Measurements from ENCODE around the gene TRIM14.
"Not testable (repeated sequence)": the region's sequence is repeated elsewhere in the genome, so short reads cannot be mapped to it uniquely, and the experiment has no call there.

Gene TRIM14

DNA sequence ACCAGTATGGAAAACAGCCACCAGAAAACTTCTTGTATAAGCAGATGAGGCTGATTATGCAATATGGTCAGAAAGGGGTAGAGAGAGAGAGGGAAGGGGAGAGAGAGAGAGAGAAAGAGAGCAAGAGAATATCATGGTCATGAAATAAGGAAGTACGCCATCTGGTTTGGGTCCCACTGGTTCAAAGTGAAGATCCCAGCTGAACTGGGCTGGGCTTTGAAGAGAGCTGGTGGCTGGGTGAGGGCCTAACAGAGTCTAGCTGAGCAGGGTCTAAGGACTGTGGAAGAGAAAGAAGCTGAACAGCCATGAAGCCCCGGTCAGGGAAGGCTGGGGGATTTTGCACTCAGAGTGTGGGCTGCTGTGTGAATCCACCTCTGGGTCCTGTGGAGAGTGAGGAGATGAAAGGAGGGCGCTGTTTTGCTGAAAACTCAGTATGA, 14.6 kb downstream of the TRIM14 start:
- peak; percentile 98 for DNase-seq

DNA sequence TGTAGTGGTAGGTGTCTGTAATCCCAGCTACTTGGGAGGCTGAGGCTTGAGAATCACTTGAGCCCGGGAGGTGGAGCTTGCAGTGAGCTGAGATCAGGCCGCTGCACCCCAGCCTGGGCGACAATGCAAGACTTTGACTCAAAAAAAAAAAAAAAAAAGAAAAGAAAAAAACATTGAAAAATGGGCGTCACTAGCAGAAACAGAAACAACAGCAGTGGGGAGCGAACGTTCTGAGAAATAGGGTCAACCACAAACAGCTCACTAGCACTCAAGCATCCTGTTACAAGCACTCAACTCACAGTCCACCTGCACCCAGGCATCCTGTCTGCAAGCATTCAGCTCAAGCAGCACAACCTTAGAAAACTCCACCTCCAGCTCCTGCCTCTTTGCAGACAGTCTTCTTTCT, 17.2 kb downstream of the TRIM14 start:
- peak; percentile 89 for DNase-seq

DNA sequence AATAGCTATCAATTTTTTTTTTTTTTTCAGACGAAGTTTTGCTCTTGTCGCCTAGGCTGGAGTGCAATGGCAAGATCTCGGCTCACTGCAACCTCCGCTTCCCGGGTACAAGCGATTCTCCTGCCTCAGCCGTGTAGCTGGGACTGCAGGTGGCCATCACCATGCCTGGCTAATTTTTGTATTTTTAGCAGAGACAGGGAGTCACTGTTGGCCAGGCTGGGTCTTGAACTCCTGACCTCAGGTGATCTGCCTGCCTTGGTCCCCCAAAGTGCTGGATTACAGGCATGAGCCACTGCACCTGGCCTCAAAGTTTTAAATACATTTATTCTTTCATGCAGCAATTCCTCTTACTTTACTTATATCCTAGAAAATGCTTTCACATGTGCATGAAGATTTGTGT, 17.6 kb downstream of the TRIM14 start:
- DNase-seq: no peak

DNA sequence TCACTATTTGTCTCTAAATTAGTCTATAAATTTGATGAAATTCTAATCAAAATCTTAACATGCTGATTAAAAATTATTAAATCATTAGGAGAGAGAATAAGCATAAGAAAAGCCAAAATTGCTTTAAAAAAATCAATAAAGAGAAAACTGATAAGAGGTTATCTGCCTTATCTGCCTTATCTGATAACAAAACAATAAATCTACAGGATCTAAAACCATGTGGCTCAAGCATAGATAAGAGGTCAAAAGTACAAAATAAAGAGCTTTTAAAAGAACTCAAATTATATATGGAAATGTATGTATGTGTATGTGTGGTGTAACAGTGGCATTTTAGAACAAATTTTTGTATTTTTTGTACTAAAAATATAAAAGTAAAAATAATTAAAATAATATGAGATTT, 18.6 kb downstream of the TRIM14 start:
- DNase-seq: no peak

DNA sequence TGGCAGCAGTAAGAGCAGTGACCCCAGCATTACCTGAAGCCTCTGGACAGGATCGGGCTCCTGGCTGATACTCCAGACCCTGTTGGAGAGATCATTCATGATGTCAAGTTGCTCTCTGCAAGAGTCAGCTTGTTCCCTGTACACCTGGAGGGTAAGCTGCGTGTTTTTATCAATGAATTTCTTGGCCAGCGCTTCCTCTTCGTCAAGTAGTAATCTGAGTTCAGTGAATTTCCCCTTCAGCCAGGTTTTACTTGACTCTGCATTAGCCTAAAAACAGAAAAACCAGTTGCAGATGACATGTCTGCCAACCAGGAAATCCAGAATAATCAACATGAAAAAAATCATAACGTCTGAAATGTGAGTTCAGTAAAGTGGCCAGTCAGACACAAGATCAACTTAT, 19.1 kb downstream of the TRIM14 start:
- DNase-seq: no peak

DNA sequence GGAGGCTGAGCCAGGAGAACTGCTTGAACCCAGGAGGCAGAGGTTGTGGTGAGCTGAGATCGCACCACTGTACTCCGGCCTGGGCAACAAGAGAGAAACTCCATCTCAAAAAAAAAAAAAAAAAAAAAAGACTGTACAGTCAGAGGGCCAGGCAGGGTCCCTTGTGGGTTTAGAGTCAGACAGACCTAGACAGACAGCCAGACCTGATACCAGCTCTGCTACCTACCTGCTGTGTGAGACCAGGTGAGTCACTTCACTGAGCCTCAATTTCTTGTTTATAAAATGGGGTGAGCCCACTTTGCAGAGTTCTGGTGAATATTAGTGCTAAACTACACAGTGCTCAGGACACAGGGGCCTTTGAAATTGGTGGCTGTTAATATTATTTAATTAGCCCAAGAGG, 19.7 kb downstream of the TRIM14 start:
- DNase-seq: no peak

DNA sequence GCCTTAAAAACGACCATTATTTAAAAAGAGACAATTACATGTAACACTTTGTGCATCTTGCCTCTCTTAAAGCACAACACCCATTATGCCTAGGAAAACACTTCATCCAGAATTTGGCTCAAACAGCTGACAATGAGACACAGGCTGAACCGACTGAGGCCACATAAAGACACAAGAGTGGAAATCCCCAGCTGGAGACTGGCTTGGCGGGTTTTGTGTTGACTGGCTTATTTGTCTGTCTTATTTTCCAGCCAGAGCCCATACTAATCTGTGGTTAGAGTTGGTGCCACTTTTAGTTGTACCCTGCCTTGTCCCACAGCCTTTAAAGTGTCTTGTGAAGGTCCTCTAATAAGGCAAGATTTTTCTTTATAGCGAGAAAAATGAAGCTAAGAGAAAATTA, 21.2 kb downstream of the TRIM14 start:
- no peak for DNase-seq

DNA sequence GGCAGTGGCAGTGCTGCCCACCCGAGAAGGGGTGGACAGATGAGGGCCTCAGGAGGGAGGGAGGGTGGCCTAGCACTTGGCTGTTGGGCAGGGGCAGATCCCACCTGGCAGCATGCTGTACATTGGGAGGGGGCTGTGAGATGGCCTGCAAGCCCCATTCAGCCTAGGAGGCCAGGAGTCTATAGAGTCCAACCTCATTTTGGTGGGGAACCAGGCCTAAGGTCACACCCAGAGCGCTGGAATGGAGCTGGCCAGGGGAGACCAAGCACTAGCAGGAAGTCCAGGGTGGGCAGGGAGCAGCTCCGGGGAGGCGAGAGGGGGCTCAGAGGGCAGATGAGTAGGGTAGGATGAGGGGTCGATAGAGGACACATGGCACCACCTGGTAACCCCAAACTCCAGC, 22.9 kb downstream of the TRIM14 start:
- no peak for DNase-seq

DNA sequence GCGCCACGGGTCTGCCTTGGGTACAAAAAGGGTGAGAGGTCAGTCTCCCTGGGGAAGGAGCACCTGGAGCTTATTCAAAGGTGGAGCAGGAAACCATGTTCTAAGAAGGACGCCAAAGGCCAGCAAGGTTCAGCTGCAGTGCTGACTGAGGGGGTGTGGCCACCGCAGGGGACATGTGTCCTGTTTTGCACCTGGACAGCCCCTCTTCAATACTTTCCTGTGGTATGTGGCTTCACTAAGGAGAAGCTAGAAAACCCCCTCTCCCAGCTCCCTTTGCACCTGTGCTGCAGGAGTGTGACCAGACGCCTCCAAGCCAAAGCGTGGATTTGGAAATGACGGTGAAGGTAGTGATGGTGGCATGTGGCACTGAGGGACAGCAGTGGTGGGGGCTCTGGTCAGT, 23.6 kb downstream of the TRIM14 start:
- no peak for DNase-seq

DNA sequence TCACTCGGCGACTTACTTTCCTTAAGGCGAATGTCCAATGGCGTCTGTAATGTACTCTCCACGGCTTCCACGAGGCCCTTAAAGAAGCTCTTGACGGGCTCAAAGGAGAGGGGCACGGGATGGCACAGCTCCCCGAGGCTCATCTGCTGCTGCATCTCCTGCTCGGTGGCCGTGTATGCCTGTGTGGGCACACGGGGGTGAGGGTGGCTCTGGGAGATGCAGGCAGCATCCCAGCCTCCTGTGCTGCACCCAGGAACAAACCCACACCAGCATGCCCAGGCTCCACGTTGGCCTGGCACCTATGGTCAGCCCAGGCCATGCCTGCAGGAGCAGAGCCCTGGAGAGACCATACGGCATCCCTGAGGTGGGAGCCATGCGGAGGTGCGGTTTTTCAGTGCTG, 24.2 kb downstream of the TRIM14 start:
- no peak for DNase-seq

DNA sequence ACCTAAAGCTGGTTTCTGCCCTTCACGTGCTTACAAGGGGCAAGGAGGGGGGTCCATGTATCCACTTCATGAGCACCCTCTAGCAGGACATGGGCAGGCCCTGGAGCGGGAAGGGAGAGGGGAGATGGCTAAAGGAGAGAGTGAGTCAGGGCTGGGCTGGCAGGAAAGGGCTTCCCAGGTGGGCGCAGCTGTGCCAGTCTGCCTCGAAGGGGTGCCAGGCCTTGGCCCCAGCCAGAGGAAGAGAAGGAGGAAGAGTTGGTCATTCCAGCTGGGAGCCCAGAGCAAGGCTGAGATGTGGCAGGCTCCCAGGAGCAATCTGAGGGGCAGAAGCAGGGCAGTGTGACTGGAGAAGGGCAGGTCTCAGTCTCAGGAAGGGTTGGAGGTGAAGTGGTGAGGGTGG, 24.7 kb downstream of the TRIM14 start:
- no peak for DNase-seq

DNA sequence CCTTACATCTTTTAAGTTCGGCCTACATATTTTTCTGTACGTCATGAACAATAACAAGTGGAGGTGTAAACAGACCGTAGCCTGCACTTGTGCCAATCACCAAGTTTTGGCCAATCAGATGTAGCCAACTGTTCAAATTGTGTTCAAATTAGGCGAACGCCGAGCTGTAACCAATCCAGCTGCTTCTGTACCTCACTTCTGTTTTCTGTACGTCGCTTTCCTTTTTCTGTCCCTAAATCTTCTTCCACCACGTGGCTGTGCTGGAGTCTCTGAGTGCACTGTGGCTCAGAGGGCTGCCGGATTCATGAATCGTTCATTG, 26.4 kb downstream of the TRIM14 start:
- DNase-seq: peak; percentile 72

DNA sequence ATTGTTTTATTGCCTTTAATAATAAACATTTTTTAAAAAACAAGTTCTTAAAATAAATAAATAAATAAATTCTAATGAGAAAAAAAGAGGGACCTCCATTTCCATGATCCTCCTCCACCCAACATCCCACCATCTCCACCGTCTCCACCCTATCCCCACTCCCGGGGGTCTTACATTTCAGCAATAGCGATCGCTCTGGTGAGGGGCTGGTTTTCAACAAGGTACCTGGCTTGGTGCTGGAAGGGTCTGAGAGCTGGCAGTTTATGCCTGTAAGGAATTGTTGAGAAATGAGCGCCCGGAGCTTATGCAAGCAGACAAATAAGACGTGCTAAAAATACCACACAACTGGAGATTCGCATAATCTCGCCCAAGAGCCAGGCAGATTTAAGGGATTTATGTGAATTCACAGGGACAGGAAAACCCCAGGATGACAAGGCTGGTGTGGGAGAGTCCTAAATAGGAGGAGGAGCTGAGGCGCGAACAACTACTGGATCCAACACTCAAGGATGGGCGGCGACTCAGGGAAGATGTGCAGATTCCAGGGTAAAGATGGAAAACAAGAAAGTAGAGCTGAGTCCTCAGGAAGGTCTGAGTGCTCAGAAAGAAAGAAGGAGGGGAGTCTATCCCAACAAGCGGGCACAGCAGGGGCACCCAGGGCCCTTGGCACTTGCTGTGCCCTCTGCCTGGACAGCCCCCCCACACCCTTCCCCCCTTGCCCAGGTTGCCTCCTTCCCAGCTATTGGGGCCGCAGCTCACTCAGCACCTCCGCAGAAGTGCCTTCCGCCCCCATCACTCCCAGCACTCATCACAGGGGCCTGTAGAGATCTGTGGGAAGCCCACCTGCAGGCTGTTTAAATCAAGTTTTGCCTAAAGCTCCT, 27.0 kb downstream of the TRIM14 start:
- DNase-seq: peak; percentile 12

DNA sequence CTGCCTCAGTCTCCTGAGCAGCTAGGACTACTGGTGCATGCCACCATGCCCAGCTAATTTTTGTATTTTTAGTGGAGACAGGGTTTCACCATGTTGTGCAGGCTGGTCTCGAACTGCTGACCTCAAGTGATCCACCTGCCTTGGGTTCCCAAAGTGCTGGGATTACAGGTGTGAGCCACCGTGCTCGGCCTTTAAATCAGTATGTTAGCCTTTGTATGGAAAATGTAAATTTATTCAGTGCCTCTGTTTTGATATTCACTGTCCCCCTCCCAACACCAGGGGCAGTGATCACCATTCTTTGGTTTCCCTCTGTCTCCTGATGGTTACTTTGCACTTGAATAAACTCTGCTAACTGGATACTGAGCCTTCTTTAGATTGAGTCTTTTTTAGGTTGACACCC, 28.3 kb downstream of the TRIM14 start:
- not testable (repeated sequence) for DNase-seq

DNA sequence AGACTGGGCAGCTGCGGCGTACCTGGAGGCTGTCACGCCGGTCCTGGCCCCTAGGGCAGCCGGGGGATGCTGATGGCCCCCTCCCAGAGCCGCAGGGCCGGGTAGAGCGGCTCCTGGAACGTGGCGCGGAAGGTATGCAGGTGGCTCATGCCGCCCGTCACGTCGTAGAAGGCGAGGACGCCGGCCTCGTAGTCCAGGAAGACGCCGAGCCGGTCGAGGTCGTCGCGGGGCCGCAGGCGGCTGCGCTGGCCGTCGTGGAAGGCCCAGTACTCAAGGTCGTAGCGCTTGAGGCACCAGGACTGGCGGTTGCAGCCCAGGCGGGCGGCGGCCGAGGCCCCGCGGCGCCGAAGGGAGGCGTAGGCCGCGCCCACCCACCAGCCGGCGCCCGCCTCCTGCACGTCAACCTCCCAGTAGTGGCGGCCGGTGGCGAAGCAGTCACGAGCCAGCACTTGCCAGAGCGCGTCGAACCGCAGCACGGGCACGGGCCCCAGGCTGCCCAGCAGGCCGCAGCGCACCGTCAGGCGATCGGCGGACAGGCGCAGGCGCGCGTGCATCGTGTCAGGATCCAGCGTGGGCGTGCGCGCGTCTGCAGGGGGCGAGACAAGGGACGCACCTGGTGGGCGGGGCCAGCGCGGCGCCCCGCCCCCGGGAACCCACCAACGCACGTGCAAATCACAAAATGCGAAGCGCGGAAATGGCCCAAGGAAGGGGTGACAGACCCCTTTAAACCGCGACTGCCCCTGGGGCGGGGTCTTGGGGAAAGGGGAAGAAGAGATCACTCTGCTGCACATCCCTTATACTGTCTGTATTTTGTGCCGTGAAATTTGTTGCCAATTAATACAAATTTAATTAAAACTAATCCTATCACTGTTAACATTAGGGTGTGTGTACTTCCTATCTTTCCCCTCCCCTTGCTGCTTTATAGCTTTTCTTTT, 31.3 kb downstream of the TRIM14 start:
- no peak for DNase-seq

DNA sequence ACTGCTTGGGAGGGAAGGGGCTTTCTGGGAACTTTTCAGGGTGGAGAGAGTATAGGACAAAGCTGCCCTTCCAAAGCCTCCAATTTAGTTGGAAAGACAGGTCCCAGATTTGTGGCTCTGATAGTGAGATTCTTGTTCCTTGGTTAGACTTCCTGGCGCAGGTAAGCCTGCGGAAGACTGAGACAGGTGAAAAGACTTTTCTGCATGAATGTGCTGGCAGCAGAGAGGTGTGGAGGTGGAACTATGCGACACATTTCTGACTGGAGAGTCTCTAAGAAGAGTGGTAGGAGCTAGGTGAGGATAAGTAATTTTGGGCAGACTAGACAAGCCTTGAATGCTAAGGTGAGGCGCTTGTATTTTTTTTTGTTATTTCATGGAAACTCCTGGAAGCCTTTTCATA, 32.6 kb downstream of the TRIM14 start:
- DNase-seq: no peak

DNA sequence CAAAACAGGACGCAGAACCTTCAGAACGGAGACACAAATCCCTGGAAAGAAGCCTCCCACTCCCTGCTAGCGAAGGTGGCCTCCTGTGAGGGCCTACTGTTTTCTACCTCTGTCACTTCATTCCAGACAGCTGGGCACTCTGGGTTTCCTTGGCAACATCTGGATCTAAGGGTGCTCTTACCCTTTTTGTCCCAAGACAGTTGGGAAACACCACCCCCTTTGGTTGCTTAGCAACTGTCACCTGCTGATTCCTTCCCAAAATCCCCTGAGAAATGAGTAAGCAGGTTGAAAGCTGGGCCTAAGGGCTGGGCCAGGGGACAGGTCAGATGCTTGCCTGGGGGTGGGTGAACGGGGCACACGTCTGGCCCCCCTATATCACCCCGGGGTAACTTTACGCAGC, 33.1 kb downstream of the TRIM14 start:
- DNase-seq: no peak

DNA sequence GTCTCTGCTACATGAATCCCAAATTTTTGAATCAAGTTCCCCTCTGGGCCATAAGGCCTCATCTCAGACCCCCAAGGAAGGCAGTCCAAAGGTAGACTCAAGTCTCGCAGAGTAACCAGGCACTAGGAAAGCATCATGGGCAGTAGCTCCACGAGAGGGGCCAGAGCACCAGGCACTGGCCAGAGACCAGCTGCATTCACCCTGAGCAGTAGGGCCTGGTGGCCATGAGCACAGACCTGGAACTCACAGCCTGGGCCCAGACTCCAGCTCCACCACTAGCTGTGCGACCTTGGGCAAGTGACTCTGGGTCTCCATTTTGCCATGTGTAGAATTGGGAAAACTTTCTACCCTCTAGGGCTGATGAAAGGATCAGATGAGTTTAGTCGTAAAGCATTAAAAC, 34.0 kb downstream of the TRIM14 start:
- DNase-seq: no peak

DNA sequence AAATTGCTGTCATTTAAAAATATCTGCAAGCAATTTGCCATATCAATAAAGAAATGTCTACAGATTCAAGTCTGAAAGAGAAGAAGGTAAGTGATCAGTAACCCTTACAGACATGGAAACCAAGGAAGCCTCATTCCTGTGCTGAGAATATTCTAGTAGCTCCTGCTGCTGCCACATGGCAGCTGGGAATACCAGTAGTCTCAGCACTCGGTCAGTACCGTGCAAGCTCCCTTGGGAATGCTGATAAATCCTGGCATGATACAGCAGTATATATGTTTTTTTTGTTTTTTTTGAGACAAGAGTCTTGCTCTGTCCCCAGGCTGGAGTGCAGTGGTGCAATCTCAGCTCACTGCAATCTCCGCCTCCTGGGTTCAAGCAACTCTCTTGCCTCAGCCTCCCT, 34.6 kb downstream of the TRIM14 start:
- no peak for DNase-seq

DNA sequence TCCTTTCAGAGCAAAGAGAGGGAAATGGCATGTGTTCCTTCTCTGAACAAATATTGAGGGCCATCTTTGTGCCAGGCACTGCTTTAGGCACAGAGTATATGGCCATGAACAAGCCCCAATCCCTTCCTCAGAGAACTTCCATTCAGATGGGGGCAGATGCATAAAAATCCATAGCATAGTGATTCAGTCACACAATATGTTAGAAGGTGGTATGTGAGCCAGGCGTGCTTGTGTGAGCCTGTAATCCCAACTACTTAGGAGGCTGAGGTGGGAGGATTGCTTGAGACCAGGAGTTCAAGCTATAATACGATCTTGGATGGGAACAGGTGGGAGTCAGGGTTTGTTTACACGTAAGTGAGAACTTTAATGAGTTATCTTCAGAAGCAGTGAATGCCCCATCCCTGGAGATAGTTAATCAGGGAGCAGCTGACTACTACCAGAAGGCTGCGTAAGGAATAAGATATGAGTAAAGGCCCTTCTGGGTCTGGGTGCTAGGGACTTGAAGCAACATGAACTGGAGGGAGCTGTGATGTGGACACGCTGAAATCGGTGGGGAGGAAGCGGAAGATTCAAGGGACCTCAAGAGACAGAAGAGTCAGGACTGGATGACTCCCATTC, 35.3 kb downstream of the TRIM14 start:
- no peak for DNase-seq

DNA sequence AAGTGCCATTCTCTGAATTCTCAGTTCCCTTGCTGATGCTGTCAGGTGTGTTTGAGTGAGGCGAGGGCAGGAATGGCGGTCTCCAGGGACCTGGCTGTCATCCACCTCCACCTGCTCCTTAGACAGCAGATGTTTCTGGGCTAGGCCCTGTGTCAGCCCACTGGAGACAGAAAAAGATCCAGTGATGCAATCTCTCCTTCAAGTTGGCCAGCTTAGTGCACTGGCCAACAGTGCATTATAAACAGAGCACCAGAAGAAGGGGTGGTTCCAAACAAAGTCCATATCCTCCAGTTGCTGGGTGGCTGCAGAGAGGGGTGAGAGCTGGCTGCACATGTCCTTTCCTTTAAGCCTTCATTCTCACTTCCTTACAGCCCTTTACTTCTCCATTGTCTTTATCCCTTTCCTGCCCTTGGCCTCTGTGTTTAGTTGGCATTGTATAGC, 35.9 kb downstream of the TRIM14 start:
- peak; percentile 89 for DNase-seq

DNA sequence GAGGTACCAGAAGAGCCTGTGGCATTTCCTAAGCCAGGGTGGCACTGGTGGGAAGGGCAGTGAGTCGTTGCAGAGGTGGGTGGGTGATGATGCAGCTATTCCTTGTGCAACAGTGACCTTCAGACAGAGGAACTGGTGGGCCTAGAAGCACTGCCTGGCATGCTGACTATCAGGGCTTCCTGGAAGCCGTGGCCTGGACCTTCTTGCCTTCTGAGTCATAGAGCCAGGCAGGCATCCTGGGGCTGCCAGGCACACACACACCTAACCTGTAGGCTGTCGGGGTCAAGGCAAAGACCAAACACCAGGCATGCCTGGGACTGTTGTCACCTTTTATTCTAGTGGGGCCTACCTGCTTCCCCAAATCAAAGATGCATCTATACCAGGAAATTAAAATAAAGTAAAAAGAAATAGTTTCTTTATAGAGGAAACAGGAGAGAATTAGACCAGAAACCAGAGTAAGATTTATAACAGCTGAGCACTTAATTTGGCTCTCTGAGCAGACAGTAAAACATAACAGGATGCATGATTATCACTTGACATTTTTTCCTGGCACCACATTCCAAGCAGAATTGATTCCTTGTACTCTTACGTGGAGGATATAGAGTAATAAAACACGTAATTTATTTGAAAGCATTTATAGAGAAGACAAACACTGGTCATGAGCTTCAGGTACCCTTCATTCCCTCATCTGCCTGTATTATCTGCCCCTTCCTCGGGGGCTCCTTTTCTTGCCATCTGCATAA, 37.4 kb downstream of the TRIM14 start:
- DNase-seq: peak; percentile 41

DNA sequence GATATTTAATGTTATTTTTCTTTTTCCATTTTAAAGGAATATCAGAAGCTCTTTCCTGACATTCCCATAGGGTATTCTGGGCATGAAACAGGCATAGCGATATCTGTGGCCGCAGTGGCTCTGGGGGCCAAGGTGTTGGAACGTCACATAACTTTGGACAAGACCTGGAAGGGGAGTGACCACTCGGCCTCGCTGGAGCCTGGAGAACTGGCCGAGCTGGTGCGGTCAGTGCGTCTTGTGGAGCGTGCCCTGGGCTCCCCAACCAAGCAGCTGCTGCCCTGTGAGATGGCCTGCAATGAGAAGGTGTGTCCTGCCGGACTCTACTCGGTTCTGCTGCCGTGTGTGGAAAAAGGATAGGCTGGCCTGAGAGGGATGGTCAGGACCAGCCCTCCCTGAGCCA, 38.2 kb downstream of the TRIM14 start:
- no peak for DNase-seq
